Activated T-helper 1 cell treated with Interleukin-2 at 50 U/mL for 16 hours (primary cell): Measurements from ENCODE around the gene CKB.

Source experiments
- DNase-seq: peaks from one replicate; pipeline ENCODE4 v3.0.0-alpha.2; 2020; ENCODE audit warnings: low read depth

Gene CKB

DNA sequence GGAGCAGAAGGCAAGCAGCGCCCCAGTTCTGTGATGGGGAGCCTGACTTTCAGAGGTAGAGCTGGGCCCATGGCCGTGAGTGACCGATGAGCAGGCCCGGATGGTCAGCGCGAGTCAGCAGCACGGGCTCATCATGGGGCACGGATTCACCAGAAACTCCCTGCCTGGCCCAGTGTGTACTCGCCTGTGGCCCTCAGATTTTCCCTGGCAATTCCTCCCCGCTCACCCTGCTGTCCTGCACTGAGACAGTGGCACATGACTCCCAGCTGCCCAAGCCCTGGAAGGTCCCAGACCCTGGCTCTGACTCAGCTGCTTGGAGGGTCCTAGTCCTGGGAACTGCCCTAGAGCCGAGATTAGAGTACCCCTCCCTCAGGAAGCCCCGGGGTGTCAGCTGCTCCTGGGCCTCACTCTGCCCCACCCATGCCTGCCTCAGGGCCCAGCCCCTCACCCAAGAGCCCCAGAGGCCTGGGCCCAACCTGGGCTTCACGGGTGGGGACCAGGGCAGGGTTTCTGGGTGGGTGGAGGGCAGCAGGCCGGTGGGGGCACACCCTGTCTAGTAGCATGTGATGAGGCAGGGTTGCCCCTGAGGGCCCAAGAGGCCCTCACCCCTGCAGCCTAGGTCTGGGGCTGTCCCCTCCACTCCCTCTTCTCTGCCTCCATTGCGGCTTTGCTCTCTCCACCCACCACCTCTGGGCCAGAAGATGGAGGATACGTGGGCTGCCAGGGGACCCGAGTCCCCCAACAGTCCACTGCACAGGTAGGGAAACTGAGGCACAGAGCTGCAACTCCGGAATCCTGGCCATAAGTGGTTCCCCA, 14.8 kb upstream of the CKB start:
- no peak for DNase-seq

DNA sequence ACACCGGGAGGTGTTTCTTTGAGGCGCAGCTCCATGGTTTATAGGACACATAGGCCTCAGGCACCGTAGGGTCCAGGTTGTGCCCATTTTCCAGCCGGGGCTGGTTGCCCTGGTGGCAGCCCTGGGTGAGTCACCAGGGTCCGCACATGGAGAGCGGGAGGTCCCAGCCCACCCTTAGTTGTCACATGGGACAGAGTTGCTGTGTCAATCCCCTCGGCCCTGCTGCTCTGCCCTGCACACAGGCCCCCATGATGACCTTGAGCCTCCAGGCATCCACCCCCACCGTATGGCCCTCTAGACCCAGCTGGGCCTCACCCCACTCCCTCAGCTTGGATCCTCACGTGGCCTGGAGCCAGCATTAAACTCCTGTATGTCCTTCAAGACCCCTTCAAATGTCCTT, 14.1 kb upstream of the CKB start:
- no peak for DNase-seq

DNA sequence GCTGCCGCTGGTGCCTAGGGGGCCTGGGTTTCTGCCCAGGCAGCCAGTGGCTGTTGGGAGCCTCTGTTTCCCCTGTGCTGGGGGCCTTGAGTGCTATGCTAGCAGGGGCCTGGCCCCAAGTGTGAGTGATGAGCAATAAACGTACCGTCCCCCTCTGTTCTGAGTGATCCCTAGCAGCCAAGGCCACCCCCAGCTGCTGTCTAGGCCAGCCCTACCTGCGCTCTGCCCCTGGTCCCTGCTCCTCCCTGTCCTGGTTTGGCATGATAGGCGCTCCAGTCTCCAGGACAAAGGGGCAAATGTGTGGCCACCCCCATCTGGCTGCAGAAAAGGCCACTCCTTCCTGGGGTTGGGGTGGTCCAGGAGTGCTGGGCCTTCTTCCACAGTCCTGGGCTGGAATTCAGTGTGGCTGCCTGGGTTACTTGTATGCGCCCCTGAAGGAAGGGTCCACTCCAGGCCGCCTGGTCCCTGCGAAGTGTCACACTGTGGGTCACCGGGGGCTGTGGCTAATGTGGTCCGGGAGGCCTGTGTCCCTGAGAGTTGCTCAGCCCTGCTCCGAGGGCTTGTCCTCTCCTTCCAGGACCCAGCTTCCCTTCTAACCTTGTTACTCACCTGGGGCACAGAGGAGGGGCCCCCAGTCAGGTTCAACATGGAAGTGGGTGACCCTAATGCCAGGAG, 13.4 kb upstream of the CKB start:
- DNase-seq, result no peak

DNA sequence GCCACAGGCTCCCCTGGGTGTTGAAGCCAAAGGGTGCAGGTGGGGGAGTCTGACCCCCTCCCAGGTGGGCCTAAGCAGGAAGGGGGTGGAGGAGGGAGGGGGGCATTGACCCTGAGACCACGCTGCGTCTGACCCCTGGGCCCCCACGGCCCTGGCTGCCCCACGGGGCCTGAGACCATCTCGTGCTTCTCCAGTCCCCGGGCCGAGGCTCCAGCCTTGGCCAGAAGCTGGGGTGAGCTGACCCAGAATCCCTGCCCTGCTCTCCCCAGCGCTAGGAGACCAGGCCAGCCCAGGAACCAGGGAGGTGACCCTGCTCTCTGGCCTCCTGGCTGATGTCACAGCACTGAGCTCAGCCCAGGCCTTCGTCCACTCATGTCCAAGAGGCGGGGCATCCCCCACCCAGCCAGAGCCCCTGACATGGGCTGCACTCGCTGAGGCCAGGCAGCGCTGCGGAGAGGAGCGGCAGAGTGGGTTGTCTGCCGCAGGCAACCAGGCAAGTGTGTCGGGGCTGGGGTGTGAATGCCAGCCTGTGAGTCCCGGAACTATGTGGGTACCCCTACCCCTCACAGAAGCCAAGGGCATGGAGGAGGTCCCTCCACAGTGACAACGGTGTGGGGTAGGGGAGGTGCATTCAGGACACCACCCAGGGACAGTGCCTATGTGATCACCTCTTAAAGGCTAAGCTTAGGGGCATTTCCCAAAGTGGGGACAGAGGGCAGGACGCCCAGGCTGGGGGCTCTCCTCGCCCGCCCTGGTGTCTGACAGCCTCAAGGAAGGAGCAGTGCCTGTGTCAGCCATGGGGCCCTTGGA, 12.7 kb upstream of the CKB start:
- DNase-seq, result no peak

DNA sequence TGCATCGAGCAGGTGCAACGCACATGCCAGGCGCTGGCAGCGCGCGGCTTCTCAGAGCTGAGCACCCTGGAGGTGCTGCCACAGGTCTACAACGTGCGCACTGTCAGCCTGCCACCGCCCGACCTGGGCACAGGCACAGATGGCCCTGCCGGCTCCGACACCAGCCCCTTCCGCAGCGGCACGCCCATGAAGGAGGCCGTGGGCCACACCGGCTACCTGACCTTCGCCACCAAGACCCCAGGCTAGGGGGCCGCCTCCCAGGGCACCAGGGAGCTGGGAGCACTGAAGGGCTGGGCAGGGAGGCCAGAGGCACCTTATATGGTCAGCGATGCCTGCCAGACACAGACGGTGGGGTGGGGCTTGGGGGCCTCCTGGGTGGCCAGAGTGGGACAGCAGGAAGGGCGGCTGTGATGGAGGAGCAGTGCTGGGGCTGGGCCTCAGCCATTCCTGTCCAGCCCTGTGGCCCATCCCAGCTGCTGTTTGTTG, 12.0 kb upstream of the CKB start:
- no peak for DNase-seq

DNA sequence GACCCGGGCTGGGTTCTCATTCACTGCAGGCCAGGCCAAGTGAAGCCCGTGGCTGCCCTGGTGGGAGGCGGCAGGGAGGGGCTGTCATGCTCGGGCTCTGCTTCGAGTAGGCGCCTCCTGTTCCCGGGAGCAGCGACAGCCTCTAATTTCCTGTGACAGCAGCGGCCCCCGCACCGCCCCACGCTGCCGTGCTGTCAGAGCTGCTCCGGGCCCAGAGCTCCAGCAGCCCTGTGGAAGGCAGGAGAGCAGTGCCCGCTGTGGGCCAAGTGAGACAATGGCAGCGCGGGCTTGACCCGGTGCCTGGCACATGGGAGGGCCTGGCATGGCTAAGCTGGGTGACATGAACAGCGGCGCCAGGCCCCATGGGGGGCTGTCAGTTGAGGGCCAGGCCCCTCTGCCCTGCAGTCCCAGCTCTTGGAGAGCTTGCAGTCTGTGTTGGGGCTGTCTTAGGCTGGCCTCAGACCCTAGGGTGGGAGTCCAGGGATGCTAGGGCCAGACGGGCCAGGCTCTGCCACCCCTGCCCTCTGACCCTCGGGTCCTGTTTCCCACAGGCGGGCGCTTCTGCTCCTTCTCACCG, 11.5 kb upstream of the CKB start:
- DNase-seq, result no peak

DNA sequence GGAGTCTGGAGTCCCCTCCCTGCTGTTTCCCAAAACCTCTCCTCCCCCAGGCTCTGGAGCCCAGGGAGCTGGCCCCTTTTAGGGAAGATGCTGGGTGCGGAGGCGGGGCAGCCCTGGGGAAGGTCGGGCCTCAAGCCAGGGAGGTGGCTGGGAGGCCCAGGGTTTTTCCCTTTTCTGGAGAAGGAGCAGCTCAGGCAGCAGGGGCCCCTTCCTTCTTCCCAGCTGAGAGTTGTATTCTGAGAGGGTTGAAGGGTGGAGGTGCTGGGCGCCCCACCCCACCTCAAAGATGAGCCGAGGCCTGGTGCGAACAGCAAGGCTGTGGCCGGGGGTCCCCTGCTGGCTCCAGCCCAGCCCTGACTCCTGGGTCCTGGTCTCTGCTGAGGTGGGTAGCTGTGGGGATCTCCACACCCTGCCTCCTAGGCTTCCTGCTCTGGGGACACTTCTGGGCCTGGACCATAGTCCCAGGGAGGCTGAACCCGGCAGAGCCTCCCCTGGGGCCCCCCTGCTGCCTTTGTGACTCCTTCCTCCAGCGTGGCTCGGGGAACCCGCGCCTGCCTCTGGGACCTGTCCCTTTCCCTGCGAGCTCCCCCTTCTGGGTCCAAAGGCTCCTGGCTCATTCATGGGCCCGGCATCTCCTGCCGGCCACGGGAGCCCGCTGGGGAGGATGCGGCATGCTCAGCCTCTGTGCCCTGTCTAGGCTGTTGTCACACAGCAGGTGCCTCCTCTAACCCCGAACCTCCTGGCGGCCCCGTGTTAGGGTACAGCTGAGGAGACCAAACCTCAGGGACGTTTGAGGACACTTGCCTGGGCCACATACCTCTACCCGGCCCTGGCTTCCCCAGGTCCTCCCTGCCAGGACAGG, 10.7 kb upstream of the CKB start:
- DNase-seq, result no peak

DNA sequence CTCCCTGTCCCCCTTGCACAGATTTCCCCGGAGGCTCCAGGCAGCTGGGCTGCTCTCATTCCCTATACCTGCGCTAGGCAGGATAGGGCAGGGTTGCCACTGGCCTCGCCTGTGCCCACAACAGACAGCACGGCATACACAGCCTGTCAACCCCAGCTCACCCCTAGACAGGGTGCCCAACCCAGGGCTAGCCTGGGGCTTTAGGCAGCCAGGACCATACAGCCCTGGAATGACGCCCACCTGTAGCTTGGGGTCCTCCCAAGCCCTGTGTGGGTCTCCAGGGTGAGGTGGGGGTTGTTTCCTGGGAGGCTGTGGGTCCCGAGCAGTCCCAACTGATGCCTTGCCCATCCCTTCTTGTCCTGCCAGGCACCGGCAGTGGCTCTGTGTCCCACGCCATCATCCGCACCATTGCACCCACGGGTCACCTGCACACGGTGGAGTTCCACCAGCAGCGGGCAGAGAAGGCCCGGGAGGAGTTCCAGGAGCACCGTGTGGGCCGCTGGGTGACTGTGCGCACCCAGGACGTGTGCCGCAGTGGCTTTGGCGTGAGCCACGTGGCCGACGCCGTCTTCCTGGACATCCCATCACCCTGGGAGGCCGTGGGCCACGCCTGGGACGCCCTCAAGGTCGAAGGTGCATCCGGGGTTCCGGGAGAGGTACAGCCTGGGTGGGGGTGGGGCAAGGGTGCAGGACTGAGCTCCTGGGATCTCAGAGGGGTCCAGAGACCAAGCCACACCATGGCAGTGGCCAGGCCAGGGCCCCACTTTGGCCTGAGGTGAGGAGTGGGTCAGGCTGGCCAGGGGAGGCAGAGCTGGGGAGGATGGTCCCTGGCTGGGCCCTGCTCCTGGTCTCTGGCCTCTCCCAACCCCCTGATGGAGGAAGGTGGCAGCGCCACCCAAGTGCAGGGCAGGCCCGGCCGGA, 9.8 kb upstream of the CKB start:
- no peak for DNase-seq

DNA sequence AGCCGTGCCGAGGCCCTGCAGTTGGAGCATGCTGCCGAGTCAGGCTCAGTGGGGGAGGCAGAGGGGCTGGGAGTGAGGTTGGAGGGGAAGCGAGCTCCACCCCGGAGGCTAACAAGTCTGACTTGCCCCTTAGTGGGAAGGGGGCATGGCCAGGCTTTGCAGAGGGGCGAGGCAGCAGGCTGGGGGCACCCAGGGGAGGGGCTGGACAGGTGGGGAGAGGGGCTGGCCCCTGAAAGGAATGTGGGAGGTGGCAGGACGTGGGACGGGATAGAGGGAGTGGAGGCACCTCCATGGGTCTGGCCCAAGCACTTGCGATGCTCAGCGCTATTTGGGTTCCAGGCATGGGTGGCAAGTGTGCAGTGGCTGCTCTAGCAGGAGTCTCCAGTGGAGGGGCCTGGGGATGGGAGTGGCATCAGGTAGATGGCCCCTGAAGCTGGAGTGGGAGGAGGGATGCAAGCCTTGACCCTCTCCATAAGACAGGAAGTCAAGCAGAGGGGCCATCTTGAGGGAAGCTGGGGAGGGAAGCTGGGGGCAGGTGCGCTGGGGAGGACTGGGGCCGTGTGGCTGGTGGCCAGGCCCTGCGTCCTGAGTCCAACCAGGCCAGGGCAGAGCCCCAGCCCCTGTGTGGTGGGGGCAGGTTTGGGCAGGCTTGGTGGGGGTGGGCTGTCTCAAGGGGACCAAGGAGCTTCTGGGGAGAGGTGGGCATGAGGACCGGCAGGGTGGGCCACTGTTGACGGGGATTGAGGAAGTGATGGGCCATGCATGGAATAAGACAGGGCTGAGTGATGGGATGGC, 9.0 kb upstream of the CKB start:
- no peak for DNase-seq

DNA sequence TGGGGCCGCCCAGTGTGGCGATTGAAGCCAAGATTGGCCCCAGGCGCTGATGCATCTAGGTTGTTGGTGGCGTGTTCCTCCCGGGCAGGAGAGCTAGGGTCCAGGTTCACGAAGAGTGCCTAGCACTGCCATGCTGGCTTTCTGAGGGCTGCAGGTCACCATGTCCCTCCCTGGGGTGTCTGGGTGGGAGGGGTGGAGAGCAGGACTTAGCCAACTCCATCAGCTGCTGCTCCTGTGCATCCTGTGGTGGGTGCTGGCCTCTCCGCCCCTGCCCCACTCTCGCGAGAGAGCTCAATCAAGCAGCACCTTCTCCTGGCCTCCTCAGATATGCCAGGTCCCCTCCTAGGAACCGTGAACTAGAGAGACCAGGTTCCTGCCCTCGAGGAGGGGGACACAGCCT, 8.2 kb upstream of the CKB start:
- DNase-seq, result no peak

DNA sequence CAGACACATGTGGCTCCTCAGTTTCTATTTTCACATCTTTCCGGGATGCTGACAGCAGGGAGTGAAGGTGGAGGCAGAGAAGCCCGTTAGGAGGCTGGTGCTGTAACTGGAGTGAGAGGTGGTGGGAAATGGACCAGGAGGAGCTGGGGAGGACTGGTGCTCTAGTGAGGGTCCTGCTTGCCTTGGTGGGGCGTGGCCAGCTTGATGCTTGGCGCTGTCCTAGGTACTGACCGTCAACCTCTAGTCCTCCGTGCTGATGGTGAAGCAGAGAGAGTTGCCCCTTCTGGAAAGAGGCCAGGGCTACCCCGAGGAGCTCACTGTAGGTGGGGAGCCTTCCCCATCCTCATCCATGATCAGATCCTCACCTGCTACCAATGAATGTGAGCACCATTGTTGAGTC, 7.8 kb upstream of the CKB start:
- DNase-seq, result no peak

DNA sequence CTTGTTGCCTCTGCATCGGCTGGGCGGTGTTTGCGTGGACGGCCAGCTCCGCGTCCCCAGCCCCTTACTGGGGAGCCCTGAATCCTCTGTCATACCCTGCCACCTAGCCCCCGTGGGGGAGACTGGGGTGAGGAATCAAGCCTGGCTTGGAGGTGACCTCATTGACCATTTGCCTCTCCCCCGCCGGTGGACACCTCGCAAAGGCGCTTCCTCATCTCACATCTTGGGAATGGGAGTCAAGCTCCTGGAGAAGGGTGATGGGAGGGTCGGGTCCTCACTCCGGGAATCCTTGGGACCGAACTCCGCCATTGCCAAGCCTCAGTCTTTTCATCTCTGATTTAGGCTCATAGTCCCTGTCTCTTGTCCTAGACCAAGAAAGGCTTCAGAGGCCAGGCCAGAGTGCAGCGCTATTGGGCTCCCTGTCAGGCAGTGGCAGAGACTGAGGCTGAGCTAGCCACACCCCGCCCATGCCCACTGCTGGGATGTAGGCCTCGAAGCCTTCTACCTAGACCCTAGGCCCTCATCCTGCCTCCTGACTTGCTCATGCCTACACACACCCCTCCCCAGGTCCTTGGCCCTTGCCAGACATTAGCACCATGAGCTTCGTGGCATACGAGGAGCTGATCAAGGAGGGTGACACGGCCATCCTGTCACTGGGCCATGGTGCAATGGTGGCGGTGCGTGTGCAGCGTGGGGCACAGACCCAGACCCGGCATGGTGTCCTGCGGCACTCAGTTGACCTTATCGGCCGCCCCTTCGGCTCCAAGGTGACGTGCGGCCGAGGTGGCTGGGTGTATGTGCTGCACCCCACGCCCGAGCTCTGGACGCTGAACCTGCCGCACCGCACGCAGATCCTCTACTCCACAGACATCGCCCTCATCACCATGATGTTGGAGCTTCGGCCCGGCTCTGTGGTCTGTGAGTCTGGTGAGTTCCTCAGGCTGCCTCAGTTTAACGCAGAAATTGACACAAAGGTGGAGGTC, 7.0 kb upstream of the CKB start:
- DNase-seq, result no peak

DNA sequence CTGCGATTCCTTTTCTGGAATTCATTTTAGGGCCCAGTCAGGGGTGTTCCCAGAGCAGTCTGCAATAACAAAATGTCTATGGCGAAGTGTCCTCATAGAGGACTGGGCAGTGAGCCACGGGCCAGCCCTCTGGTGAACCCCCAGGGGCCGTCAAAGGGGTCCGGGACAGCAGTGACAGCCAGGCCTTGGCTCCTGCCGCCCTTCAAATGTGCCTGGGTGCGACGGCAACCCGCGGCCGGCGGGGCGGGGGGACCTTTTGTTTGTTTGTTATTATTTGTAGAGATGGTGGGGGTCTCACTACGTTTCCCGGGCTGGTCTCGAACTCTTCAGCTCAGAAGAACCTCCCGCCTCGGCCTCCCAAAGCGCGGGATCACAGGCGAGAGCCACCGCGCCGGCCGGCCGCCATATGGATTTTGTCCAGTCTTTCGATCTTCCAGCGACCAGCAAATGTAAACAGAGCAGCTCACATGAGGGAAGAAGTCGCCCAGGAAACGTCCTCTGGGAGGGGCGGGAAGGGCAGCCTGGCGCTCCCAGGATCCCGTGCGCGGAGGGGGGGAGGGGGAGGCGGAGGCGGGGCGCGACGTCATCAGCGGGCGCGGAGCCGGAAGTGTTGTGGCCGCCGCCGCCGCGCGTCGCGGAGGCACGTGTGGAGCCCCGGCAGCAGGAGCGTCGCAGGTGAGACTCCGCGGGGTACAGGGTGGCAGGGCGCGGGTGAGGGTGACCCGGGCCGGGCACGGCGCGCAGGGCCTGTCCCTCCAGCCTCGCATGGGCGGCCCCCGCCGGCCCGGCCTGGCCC, 6.2 kb upstream of the CKB start, which contains the start of gene TRMT61A:
TRMT61A (plus strand) TSS at position 610 of the 796 bp plus-strand sequence. CDS start 783 bp downstream, outside the sequence.
- DNase-seq, result peak; percentile 73

DNA sequence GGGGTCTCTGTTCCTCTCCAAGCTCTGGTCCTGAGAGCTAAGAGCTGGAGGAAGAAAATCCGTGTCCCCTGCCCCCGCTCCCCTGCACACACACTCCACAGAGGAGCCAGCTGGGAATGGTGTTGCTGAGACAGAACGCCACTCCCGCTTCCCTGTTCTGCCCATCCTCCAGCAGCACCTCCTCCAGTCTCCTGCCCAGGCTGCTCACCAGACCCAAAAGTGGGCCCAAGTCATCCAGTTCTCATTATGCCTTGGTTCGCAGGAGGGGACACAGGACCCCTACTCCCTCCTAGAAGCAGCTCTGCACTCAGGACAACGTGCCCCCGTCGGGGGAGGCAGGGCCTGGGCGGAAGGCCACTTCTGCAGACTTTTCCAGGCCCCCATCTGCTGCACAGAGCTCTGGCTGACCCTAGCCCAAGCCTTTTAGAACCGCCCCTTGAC, 5.5 kb upstream of the CKB start:
- DNase-seq, result no peak

DNA sequence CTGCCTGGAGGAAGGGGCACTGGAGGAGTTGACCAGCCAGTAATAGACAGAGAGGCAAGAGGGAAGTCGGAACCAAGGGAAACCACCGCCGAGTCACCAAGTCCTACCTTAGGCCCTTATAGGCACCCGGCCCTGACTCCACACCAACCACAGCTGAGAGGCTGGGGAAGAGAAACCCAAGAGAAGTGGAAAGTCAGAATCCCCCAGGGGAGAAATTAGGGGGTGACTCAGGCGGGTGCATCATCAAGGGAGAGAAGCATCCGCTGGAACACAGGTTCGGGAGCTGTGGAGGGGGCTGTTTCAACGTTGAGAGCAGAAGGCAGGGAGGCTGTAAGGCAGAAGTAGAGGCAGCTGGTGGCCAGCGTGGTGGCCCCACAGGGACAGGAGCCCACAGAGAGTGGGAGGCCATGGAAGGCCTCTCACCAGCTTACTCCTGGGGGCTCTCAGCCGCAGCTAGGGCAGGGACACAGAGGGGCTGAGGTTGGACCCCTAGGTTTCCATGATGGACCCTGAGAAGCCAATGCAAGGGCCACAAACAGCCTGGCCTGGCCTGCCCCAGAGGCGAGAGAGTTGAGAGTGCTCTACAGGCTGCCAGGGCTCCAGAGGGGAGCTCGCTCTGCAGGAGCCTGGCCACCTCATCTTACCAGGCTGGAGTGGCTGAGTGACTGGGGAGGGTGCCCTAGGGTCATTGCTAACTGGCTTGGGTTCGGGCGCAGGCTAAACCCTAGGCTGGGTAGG, 4.9 kb upstream of the CKB start:
- DNase-seq, result no peak

DNA sequence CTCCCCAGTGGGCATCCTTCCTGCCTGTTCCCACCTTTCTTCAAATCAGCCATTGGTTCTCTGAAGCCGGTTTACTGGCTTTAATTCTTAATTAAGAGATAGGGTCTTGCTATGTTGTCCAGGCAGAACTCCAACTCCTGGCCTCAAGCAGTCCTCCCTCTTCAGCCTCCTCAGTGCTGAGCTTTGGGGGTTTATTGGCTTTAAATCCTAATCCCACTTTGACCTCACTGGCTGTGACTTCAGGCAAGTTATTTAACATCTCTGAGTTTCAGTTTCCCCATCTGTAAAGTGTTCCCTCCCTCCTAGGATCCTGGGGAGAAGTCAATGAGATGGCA, 4.3 kb upstream of the CKB start:
- no peak for DNase-seq
